ENCODE results near the gene CRYL1. TPM values are rescaled to one million over a fixed set of nuclear protein-coding genes. Genes with fewer than 3 reads are reported as not detected.

The CRYL1 gene
- total and polyA plus RNA-seq, 3 experiments from 2014 or later = 7.2 to 36.1 (median 7.8) TPM

DNA sequence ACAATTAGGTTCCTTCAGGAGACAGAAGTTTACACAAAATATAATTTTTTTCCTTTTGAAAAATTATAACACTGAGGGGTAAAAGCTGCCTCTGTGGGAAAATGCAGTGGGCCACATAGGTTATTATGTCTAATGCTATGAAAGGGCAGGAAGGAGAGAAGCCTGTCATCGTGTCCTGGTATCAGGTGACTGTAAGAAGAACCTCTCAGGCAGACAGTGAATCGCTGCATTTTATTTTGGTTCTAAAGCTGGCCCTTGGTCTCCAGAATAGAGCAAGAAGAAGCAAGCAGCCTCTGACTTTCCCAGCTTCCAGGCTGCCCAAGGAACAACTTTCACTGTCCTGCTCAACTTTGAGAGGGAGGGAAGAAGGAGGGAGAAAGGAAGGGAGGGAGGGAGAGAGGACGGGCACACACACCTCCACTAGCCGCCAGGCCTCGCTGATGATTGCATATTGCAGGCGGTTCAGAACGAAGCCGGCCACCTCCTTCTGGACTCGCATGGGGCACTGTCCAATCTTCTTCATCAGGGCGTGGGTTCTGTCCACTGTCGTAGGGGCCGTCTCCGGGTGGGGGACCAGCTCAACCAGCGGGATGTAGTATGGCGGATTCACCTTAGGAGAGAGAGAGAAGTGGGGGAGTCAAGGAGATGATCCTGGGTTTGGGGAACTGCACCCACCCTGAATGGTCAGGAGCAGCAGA is 93.8 kb downstream of the CRYL1 start:
- Mint-ChIP-seq H3K9me3 (no peaks in the 10 kb centered on the region), H3K4me3 (no peak overlapping the region), H3K27me3 (peaks cover 0 to 2% of the 10 kb centered on the region in 2 donors), H3K4me1 (peaks cover 0 to 3% (median 0%) of the 10 kb centered on the region in 3 donors), H3K27ac (no peak overlapping the region), H3K36me3 (peaks cover 7 to 31% (median 10%) of the 10 kb centered on the region in 3 donors)
- Histone ChIP-seq H3K4me3 (ENCODE audit: low read length) (no peak overlapping the region), H3K4me1 (ENCODE audit: insufficient read depth, low read length) (no peaks in the 10 kb centered on the region), H3K9me3 (ENCODE audit: low read length) (no peaks in the 10 kb centered on the region), H3K36me3 (ENCODE audit: insufficient read depth, low read length) (no peaks in the 10 kb centered on the region), H3K27ac (ENCODE audit: low read depth, low read length) (no peak overlapping the region), H3K27me3 (ENCODE audit: insufficient read depth, low read length, poor library complexity, severe bottlenecking) (no peaks in the 10 kb centered on the region)
- no peak for DNase-seq
- CTCF ChIA-PET = no interaction called here
- POLR2A ChIA-PET = no interaction called here

DNA sequence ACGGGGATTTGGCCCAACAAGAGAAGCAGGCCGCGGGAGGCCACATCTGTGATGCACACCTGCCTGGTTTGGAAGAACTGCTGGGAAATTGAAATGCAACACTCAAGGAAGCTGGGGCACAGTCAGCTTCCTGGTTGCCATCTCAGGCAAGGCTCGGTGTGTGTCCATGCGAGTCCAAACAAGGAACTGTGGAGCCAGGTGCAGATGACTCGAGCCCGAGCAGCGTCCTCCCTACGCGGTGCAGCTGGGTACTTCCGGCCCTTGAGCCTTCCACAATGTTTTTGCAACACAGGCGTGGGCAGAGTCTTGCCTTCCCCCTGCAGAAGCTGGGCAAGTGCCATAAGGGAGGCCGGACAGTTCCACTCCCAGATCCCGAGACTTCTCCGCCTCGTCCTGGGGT is 94.6 kb downstream of the CRYL1 start:
- H3K27me3 ChIP-seq (ENCODE audit: insufficient read depth, low read length, poor library complexity, severe bottlenecking) = no peaks in the 10 kb centered on the region
- no peaks in the 10 kb centered on the region for H3K4me1 ChIP-seq (ENCODE audit: insufficient read depth, low read length)
- POLR2A ChIA-PET = no interaction called here
- Mint-ChIP-seq H3K9me3 (no peaks in the 10 kb centered on the region), H3K36me3 (peaks cover 7 to 37% (median 11%) of the 10 kb centered on the region in 3 donors), H3K27me3 (peaks cover 0 to 2% of the 10 kb centered on the region in 2 donors), H3K4me3 (no peak overlapping the region), H3K27ac (no peak overlapping the region), H3K4me1 (peaks cover 0 to 4% (median 0%) of the 10 kb centered on the region in 3 donors)
- no peak for DNase-seq
- CTCF ChIA-PET = no interaction called here
- H3K4me3 ChIP-seq (ENCODE audit: low read length) = no peak overlapping the region
- H3K27ac ChIP-seq (ENCODE audit: low read depth, low read length) = no peak overlapping the region
- no peaks in the 10 kb centered on the region for H3K9me3 ChIP-seq (ENCODE audit: low read length)
- H3K36me3 ChIP-seq (ENCODE audit: insufficient read depth, low read length) = no peaks in the 10 kb centered on the region

DNA sequence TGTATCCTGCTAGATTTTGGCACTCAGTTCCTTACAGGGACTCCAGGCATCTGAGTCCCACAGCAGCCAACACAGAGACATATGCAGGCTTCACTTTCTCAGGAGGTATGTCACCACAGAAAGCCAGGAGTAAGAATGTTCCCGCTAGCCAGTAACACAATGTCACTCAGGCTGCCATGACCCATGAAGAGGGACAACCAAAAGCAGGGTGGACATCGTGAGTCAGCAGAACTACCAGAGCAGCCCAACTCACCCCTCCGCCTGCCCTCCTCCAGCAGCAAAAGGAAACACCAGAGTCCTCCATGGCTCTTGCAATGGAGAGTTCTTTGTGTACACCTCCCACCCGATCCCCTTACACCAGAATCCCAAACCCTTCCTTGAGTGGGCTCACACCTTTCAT is 95.4 kb downstream of the CRYL1 start:
- Histone ChIP-seq H3K27ac (ENCODE audit: low read depth, low read length) (no peak overlapping the region), H3K27me3 (ENCODE audit: insufficient read depth, low read length, poor library complexity, severe bottlenecking) (no peaks in the 10 kb centered on the region), H3K4me1 (ENCODE audit: insufficient read depth, low read length) (no peaks in the 10 kb centered on the region), H3K9me3 (ENCODE audit: low read length) (no peaks in the 10 kb centered on the region), H3K4me3 (ENCODE audit: low read length) (no peak overlapping the region), H3K36me3 (ENCODE audit: insufficient read depth, low read length) (no peaks in the 10 kb centered on the region)
- Mint-ChIP-seq H3K4me3 (no peak overlapping the region), H3K4me1 (peaks cover 0 to 4% (median 0%) of the 10 kb centered on the region in 3 donors), H3K27ac (no peak overlapping the region), H3K9me3 (no peaks in the 10 kb centered on the region), H3K27me3 (peaks cover 0 to 2% of the 10 kb centered on the region in 2 donors), H3K36me3 (peaks cover 7 to 41% (median 11%) of the 10 kb centered on the region in 3 donors)
- DNase-seq = no peak
- POLR2A ChIA-PET = no interaction called here
- CTCF ChIA-PET = no interaction called here

DNA sequence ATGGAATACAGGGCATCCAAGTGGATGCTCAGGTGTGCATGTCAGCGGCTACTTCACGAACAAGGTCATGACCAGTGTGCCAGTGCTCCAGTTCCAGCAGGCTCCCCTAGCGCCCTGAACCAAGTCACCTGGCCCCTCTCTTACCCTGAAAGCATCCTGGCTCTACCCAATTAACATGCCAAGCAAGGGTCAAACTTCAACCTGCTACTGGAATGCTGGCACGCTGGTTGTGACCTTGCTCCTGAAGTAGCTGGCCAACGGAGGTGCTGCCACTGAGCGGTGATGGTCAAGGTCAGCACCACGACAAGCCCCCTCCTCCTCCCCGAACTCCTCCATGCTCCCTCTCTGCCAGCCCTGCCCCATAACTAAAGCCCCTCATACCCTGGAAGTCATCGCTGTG is 96.0 kb downstream of the CRYL1 start:
- DNase-seq = no peak
- Mint-ChIP-seq H3K9me3 (no peaks in the 10 kb centered on the region), H3K4me1 (peaks cover 0 to 4% (median 0%) of the 10 kb centered on the region in 3 donors), H3K27me3 (peaks cover 0 to 2% of the 10 kb centered on the region in 2 donors), H3K36me3 (peaks cover 7 to 46% (median 10%) of the 10 kb centered on the region in 3 donors), H3K4me3 (no peak overlapping the region), H3K27ac (no peak overlapping the region)
- H3K4me3 ChIP-seq (ENCODE audit: low read length) = no peak overlapping the region
- no peaks in the 10 kb centered on the region for H3K36me3 ChIP-seq (ENCODE audit: insufficient read depth, low read length)
- H3K9me3 ChIP-seq (ENCODE audit: low read length) = no peaks in the 10 kb centered on the region
- no peak overlapping the region for H3K27ac ChIP-seq (ENCODE audit: low read depth, low read length)
- H3K4me1 ChIP-seq (ENCODE audit: insufficient read depth, low read length) = no peaks in the 10 kb centered on the region
- no peaks in the 10 kb centered on the region for H3K27me3 ChIP-seq (ENCODE audit: insufficient read depth, low read length, poor library complexity, severe bottlenecking)
- ChIA-PET POLR2A (no interaction called here), CTCF (no interaction called here)

DNA sequence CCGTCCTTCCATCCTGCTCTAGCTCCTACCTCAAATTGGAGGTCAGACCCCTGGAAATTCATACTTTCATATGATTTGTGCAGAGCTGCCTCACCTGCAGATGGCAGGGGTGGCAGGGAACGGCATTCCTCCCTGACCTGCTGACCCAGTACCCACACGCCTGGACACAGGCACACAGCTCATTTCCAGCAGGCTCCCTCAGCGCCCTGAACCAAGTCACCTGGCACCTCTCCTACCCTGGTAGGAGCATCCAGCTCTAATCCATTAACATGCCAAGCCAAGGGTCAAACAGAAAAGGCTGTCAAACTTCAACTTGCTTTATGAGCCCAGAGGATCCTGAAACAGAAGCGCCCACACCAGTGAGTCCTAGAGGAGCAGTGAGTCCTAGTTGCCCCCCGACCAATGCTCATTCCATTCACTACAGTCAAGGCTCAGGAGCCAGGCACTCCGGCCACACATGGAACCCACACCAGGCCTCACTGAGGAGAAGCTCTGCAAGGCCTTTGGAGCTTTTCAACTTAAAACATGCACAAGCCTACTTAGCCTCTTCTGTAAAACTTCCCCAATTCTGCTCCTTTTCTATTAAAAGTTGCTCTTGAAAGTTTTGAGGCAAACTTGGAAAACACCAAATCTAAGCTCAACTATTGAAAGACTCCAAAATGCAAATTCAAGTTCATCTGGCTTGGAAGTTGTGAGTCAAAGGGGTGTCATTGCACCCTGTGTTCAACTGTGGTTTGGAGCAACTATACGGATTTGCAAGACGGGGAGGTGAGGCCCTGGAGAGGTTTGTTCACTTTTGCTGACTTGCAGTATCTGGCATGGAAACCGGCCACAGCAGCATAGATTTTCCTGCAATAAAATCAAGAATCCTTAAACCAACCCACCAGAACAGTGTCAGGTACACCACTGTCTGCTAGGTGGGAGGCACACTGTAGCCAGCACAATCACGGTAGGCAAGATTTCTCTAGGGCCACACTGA is 96.7 kb downstream of the CRYL1 start:
- Mint-ChIP-seq H3K36me3 (peaks cover 7 to 50% (median 9%) of the 10 kb centered on the region in 3 donors), H3K27me3 (peaks cover 0 to 2% of the 10 kb centered on the region in 2 donors), H3K27ac (peak overlapping the region in 1 of 8 donors; percentile 68), H3K4me1 (peaks cover 0 to 4% (median 0%) of the 10 kb centered on the region in 3 donors), H3K9me3 (no peaks in the 10 kb centered on the region), H3K4me3 (peak overlapping the region in 1 of 7 donors; percentile 32)
- POLR2A ChIA-PET = no interaction called here
- H3K27me3 ChIP-seq (ENCODE audit: insufficient read depth, low read length, poor library complexity, severe bottlenecking) = no peaks in the 10 kb centered on the region
- H3K36me3 ChIP-seq (ENCODE audit: insufficient read depth, low read length) = no peaks in the 10 kb centered on the region
- CTCF ChIA-PET = no interaction called here
- no peaks in the 10 kb centered on the region for H3K4me1 ChIP-seq (ENCODE audit: insufficient read depth, low read length)
- H3K27ac ChIP-seq (ENCODE audit: low read depth, low read length) = no peak overlapping the region
- DNase-seq = no peak
- H3K9me3 ChIP-seq (ENCODE audit: low read length) = no peaks in the 10 kb centered on the region
- no peak overlapping the region for H3K4me3 ChIP-seq (ENCODE audit: low read length)

DNA sequence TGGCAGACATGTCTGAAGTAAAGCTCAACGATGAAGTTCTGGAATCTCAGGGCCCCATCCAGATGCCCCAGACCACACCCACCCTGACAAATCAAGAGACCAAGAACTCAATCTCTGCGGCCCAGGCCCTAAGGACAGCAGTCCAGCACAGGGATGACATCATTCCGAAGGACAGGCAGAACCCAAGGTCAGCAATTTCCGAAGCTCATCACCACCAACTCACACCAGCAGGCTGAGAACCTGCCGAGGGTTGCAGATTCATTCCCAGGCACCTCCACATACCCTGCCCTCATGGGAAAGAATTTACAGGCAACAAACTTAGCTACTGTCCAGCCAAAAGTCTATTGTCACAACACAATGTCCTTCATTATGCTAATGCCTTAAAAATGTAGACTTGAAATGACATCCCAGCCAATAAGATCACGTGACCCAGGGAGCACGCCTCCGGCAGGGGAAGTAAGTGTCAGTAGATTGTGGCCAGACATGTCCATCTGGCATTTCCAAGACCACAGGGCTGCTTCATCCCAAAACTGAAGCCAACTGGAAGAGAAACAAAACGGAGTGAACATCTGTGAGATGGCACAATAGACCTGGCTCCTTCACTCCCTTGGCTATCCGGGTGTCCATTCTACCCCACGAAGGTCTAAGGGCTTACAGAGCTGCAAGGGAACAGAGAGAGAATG is 98.8 kb downstream of the CRYL1 start:
- no peak for DNase-seq
- H3K4me3 ChIP-seq (ENCODE audit: low read length) = no peak overlapping the region
- no peaks in the 10 kb centered on the region for H3K4me1 ChIP-seq (ENCODE audit: insufficient read depth, low read length)
- H3K36me3 ChIP-seq (ENCODE audit: insufficient read depth, low read length) = no peaks in the 10 kb centered on the region
- H3K27ac ChIP-seq (ENCODE audit: low read depth, low read length) = no peak overlapping the region
- Mint-ChIP-seq H3K27me3 (no peaks in the 10 kb centered on the region), H3K4me3 (no peak overlapping the region), H3K4me1 (peaks cover 0 to 4% (median 0%) of the 10 kb centered on the region in 3 donors), H3K9me3 (no peaks in the 10 kb centered on the region), H3K27ac (peak overlapping the region in 1 of 8 donors; percentile 53), H3K36me3 (peaks cover 7 to 45% (median 9%) of the 10 kb centered on the region in 3 donors)
- no peaks in the 10 kb centered on the region for H3K9me3 ChIP-seq (ENCODE audit: low read length)
- ChIA-PET CTCF (no interaction called here), POLR2A (no interaction called here)
- H3K27me3 ChIP-seq (ENCODE audit: insufficient read depth, low read length, poor library complexity, severe bottlenecking) = no peaks in the 10 kb centered on the region

DNA sequence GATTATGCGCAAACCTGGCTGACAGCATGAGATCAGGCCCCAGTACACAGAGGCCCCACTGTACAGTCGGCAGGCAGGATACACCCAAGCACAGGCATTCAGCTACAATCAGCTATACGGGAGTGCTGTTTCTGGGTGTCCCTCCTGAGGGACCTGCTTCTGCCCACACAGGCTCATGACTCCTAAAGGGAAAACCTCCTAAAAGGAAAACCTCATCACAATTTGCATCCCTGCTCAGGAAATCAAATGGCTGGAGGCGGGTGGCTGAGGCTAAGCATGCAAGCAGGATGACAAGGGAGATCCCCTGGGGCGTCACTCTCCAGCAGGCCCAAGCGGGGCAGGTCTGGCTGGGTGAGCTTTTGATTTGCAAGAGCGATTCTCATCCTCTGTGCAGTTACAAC is 99.8 kb downstream of the CRYL1 start:
- H3K4me1 ChIP-seq (ENCODE audit: insufficient read depth, low read length) = no peaks in the 10 kb centered on the region
- peaks cover 7 to 40% (median 9%) of the 10 kb centered on the region in 3 donors for H3K36me3 Mint-ChIP-seq
- H3K4me3 Mint-ChIP-seq = no peak overlapping the region
- H3K9me3 Mint-ChIP-seq = no peaks in the 10 kb centered on the region
- H3K27ac ChIP-seq (ENCODE audit: low read depth, low read length) = no peak overlapping the region
- no peaks in the 10 kb centered on the region for H3K27me3 Mint-ChIP-seq
- ChIA-PET CTCF (interaction anchor here (1.2 kb wide), 1 partner anchor 9 kb away, joined by 4 read pairs; no protein-coding TSS in a partner anchor), POLR2A (no interaction called here)
- H3K4me1 Mint-ChIP-seq = peaks cover 5 to 11% (median 7%) of the 10 kb centered on the region in 3 donors
- no peak for DNase-seq
- H3K27ac Mint-ChIP-seq = no peak overlapping the region
- H3K4me3 ChIP-seq (ENCODE audit: low read length) = no peak overlapping the region
- no peaks in the 10 kb centered on the region for H3K9me3 ChIP-seq (ENCODE audit: low read length)
- no peaks in the 10 kb centered on the region for H3K36me3 ChIP-seq (ENCODE audit: insufficient read depth, low read length)
- H3K27me3 ChIP-seq (ENCODE audit: insufficient read depth, low read length, poor library complexity, severe bottlenecking) = no peaks in the 10 kb centered on the region

Measured in CD8-positive, alpha-beta memory T cell (primary cell).